Suprapubic skin (tissue), 4 donors: ENCODE data around the gene RXRB.

Source experiments
- CTCF ChIP-seq, 2 donors: fragments of 200-600 bp in 1 of 2; fragments of 450-650 bp in 1 of 2; sonication (generic) in 1 of 2; IDR thresholded peaks; one replicate each; pipeline ENCODE4 v1.5.1; 2016 to 2019; ENCODE audit warnings: antibody characterized with exemption in 2 of 2, mild to moderate bottlenecking in 1 of 2, moderate library complexity in 1 of 2
- POLR2A ChIP-seq, 2 donors: fragments of 450-650 bp; IDR thresholded peaks; one replicate each; pipeline ENCODE4 v1.6.1; 2017; ENCODE audit warnings: antibody characterized with exemption in 2 of 2, mild to moderate bottlenecking in 2 of 2, moderate library complexity in 2 of 2
- POLR2AphosphoS5 ChIP-seq, 3 donors: sonication (generic); formaldehyde crosslinking; IDR thresholded peaks; one replicate each; pipeline ENCODE4 v1.6.1; 2017; ENCODE audit warnings: antibody characterized with exemption in 3 of 3

- no peak for TF ChIP-seq CTCF (IDR thresholded peaks at IDR 0.05)
- TF ChIP-seq POLR2AphosphoS5 (IDR thresholded peaks at IDR 0.05) = no peak
- no peak for TF ChIP-seq POLR2A (IDR thresholded peaks at IDR 0.05)
Measured at GRCh38 chr6:33174784-33175183, 25.7 kb downstream of the RXRB start.
